IMR-90 (cell line): ENCODE results near the gene FMO5. TPM values are rescaled to one million over a fixed set of nuclear protein-coding genes. Genes with fewer than 3 reads are reported as not detected.

Source experiments
- ATAC-seq: fragments of 200-7000 bp; cut with Tn5 transposase; 2 replicates; pipeline ENCODE4 v1.9.1; 2020; ENCODE audit warnings: low read depth, mild to moderate bottlenecking, moderate library complexity
- BruUV-seq: library from RNA; stranded (reverse); fragments of 400-500 nt; replicated peaks from 2 replicates; lab custom pipeline; 2021; lab: Mats Ljungman, UMichigan
- CTCF ChIA-PET: fragments of 300-600 bp; formaldehyde crosslinking; extraction: SDS; loops from one replicate; lab custom pipeline; 2021; ENCODE audit warnings: antibody characterized with exemption; lab: Yijun Ruan, JAX
- POLR2A ChIA-PET: fragments of 300-600 bp; sonication (Branson Sonifier 250); formaldehyde crosslinking; loops from one replicate; lab custom pipeline; 2022; ENCODE audit warnings: antibody characterized with exemption; ENCODE audit not compliant: unreplicated experiment; lab: Charles Lee
- DNase-seq: peaks from one replicate; pipeline ENCODE4 v3.0.0; 2013
- H2AFZ ChIP-seq: replicated peaks from 2 replicates; pipeline ENCODE3; 2013; ENCODE audit warnings: low read length, mild to moderate bottlenecking; ENCODE audit not compliant: poor library complexity
- H2AK5ac ChIP-seq: 2 replicates; pipeline ENCODE4 v1.6.1; 2013; ENCODE audit warnings: low read depth, low read length, inconsistent platforms
- H2AK9ac ChIP-seq: replicated peaks from 2 replicates; pipeline ENCODE3; 2013; ENCODE audit warnings: mild to moderate bottlenecking, low read depth, low read length, moderate library complexity; ENCODE audit not compliant: poor library complexity
- H2BK120ac ChIP-seq: 2 replicates; pipeline ENCODE4 v1.6.1; 2013; ENCODE audit warnings: low read depth, low read length, inconsistent platforms
- H2BK15ac ChIP-seq: 3 replicates; pipeline ENCODE4 v1.6.1; 2013; ENCODE audit warnings: low read depth, low read length, inconsistent platforms
- H2BK20ac ChIP-seq: 2 replicates; pipeline ENCODE4 v1.6.1; 2013; ENCODE audit warnings: low read depth, mild to moderate bottlenecking, inconsistent platforms, low read length, moderate library complexity
- H2BK5ac ChIP-seq: 2 replicates; pipeline ENCODE4 v1.6.1; 2013; ENCODE audit warnings: mild to moderate bottlenecking, low read depth, low read length, inconsistent platforms; ENCODE audit not compliant: poor library complexity, severe bottlenecking
- H3K14ac ChIP-seq: replicated peaks from 2 replicates; pipeline ENCODE4 v1.6.1; 2013; ENCODE audit warnings: low read depth, low read length, inconsistent platforms
- H3K18ac ChIP-seq: 2 replicates; pipeline ENCODE4 v1.6.1; 2013; ENCODE audit warnings: low read depth, low read length, control low read depth
- H3K23ac ChIP-seq: 2 replicates; pipeline ENCODE4 v1.6.1; 2013; ENCODE audit warnings: low read depth, low read length, inconsistent platforms
- H3K27ac ChIP-seq: 2 replicates; pipeline ENCODE4 v1.5.1; 2013; ENCODE audit warnings: mild to moderate bottlenecking, control low read depth, low read length; ENCODE audit not compliant: insufficient read depth
- H3K27me3 ChIP-seq: 2 replicates; pipeline ENCODE4 v1.6.1; 2013; ENCODE audit warnings: low read length; ENCODE audit not compliant: control insufficient read depth, insufficient read depth
- H3K36me3 ChIP-seq: 2 replicates; pipeline ENCODE4 v1.6.1; 2013; ENCODE audit warnings: low read length, mixed read lengths; ENCODE audit not compliant: control insufficient read depth, insufficient read depth
- H3K4ac ChIP-seq: 2 replicates; pipeline ENCODE4 v1.6.1; 2013; ENCODE audit warnings: low read depth, low read length, inconsistent platforms
- H3K4me1 ChIP-seq: 2 replicates; pipeline ENCODE4 v1.6.1; 2013; ENCODE audit warnings: low read length, mixed read lengths; ENCODE audit not compliant: control insufficient read depth, insufficient read depth
- H3K4me2 ChIP-seq: 2 replicates; pipeline ENCODE4 v1.6.1; 2013; ENCODE audit warnings: low read depth, mild to moderate bottlenecking, control low read depth, low read length, moderate library complexity
- H3K4me3 ChIP-seq: 2 replicates; pipeline ENCODE4 v1.5.1; 2013; ENCODE audit warnings: low read depth, mild to moderate bottlenecking, control low read depth, low read length, moderate library complexity; ENCODE audit not compliant: insufficient read depth
- H3K56ac ChIP-seq: 2 replicates; pipeline ENCODE4 v1.6.1; 2013; ENCODE audit warnings: low read length, inconsistent platforms; ENCODE audit not compliant: insufficient read depth; ENCODE audit errors: extremely low read depth
- H3K79me1 ChIP-seq, 2 experiments: 2 replicates each; pipeline ENCODE4 v1.6.1; 2013; ENCODE audit warnings: low read length in 2 of 2, inconsistent platforms in 1 of 2, low read depth in 1 of 2
- H3K9ac ChIP-seq: 2 replicates; pipeline ENCODE4 v1.6.1; 2013; ENCODE audit warnings: low read depth, low read length, control low read depth
- H3K9me1 ChIP-seq: 2 replicates; pipeline ENCODE4 v1.6.1; 2013; ENCODE audit warnings: low read length, inconsistent platforms; ENCODE audit not compliant: insufficient read depth
- H3K9me3 ChIP-seq: 2 replicates; pipeline ENCODE4 v1.6.1; 2013; ENCODE audit warnings: low read length; ENCODE audit not compliant: control insufficient read depth, insufficient read depth
- H4K20me1 ChIP-seq: 2 replicates; pipeline ENCODE4 v1.6.1; 2013; ENCODE audit warnings: low read length, inconsistent platforms; ENCODE audit not compliant: insufficient read depth
- H4K5ac ChIP-seq: 2 replicates; pipeline ENCODE4 v1.6.1; 2013; ENCODE audit warnings: mild to moderate bottlenecking, low read depth, low read length, control low read depth
- H4K8ac ChIP-seq, 2 experiments: 2 replicates each; pipeline ENCODE4 v1.6.1; 2013; ENCODE audit warnings: low read depth in 2 of 2, low read length in 2 of 2, control low read depth in 1 of 2, inconsistent platforms in 1 of 2
- H4K91ac ChIP-seq: 2 replicates; pipeline ENCODE4 v1.6.1; 2013; ENCODE audit warnings: low read depth, low read length, inconsistent platforms; ENCODE audit not compliant: insufficient read depth
- MXI1 ChIP-seq: IDR thresholded peaks from 2 replicates; pipeline ENCODE4 v1.6.1; 2012; ENCODE audit warnings: low read depth, mild to moderate bottlenecking, low read length, moderate library complexity, borderline replicate concordance
- WGBS, 2 experiments: methylation state at CpG; one replicate each; pipeline versions ENCODE4 v1.1.5 to v1.1.7; 2013; ENCODE audit warnings: missing lambda C conversion rate in 2 of 2; ENCODE audit not compliant: insufficient read length in 1 of 2; ENCODE audit errors: extremely low coverage in 2 of 2; 5-methylcytosine and 5-hydroxymethylcytosine counted together
- dilution Hi-C: fragments of 300-500 bp; cut with HindIII; formaldehyde crosslinking; loops from one replicate; pipeline ENCODE4 v1.14.3; 2018; ENCODE audit warnings: low sequenced_read_pairs; ENCODE audit not compliant: unreplicated experiment
- in situ Hi-C: fragments of 300-500 bp; cut with MboI; formaldehyde crosslinking; loops from 3 replicates; pipeline ENCODE4 v1.14.3; 2019; ENCODE audit warnings: low sequenced_read_pairs, inconsistent platforms, mixed read lengths
- intact Hi-C: fragments of 100-400 bp; cut with micrococcal nuclease; formaldehyde crosslinking; loops from 2 replicates; pipeline ENCODE4 v1.10.0; 2022
- polyA plus RNA-seq, 3 experiments: library from polyadenylated mRNA; depleted of rRNA; stranded (reverse); fragments of >200 nt; gene quantifications; 2 replicates each; pipeline ENCODE4 v1.2.3, GENCODE V29; 2012; ENCODE audit warnings: low replicate concordance in 1 of 3
- total RNA-seq: library from RNA; depleted of rRNA; stranded (reverse); fragments of >200 nt; gene quantifications from 2 replicates; pipeline ENCODE4 v1.2.3, GENCODE V29; 2012

FMO5 gene
- total and polyA plus RNA-seq, 2 of the 4 experiments (the other 2 are of a cell fraction) = 0.36 to 0.51 TPM

- H3K18ac ChIP-seq = no peak overlapping the region
- H4K8ac ChIP-seq = no peak overlapping the region
- H2AK5ac ChIP-seq = no peak overlapping the region
- H3K36me3 ChIP-seq = peaks cover 8% of the 10 kb centered on the region
- no peak overlapping the region for H2AFZ ChIP-seq
- WGBS, 2 experiments = no CpG with 5 or more reads among the region's 3 CpGs
- ATAC-seq = no peak
- H2BK5ac ChIP-seq = peak overlapping the region; percentile 79
- no peak overlapping the region for H3K27ac ChIP-seq
- H2BK20ac ChIP-seq = no peak overlapping the region
- intact Hi-C loops (no loop called here), dilution Hi-C loops (no loop called here), in situ Hi-C loops (no loop called here)
- peaks cover 10% of the 10 kb centered on the region for H3K4me1 ChIP-seq
- no peak for TF ChIP-seq MXI1
- ChIA-PET POLR2A (no interaction called here), CTCF (interaction anchor here (1.1 to 1.4 kb wide), 2 partner anchors 73 to 74 kb away, joined by 3 read pairs; partner anchors contain the start of gene CHD1L)
- H3K56ac ChIP-seq = no peak overlapping the region
- H3K79me1 ChIP-seq = peaks cover 27 to 40% of the 10 kb centered on the region in 2 experiments
- H4K5ac ChIP-seq = no peak overlapping the region
- no peak for DNase-seq
- no peak overlapping the region; the same call in 1 of the 2 replicates for H3K23ac ChIP-seq
- H2BK15ac ChIP-seq = no peak overlapping the region
- H3K27me3 ChIP-seq = no peaks in the 10 kb centered on the region
- H3K9ac ChIP-seq = no peak overlapping the region
- H2AK9ac ChIP-seq = no peak overlapping the region
- BruUV-seq = no TSS peak
- H3K4me2 ChIP-seq = peak overlapping the region; percentile 80
- H3K14ac ChIP-seq = no peak overlapping the region
- no peak overlapping the region for H4K91ac ChIP-seq
- H3K9me3 ChIP-seq = no peaks in the 10 kb centered on the region
- H3K9me1 ChIP-seq = peaks cover 8% of the 10 kb centered on the region
- H3K4ac ChIP-seq = no peak overlapping the region
- H4K20me1 ChIP-seq = peaks cover 4% of the 10 kb centered on the region
- H2BK120ac ChIP-seq = no peak overlapping the region
- H3K4me3 ChIP-seq = no peak overlapping the region
Observed at GRCh38 chr1:147169171-147169570, 56.0 kb downstream of the FMO5 start.
